Measurements from ENCODE around the gene CCRL2.

DNA sequence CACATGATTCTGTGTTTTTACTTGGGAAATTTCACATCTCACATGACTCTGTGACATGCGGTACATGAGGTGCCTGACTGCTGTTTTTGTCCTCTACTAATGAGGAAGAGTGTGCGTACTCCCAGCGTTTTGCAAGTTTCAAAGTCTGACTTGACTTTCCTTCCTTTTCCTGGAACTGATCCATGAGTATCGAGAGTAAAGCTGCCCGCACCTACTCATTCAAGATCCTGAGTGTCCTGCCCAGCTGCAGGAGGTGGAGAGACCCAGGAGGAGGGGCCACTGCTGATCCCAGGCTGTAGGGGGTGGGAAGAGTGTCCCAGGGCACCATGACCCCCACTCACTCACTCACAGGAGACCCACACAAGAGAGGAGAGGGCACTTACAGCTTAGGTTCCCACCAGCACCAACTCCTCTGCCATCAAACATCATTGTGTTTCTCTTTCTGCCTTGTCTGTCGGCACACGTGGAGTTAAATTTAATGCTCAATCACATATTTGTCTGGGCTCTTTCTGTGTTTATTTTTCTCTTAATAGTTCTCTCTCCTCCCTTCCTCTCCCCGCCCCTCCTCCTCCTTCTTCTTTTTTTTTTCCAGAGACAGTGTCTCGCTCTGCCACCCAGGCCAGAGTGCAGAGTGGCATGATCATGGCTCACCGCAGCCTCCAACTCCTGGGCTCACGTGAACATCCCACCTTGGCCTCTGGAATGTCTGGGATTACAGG, 1.6 kb upstream of the CCRL2 start:
- TF ChIP-seq, protein P1, sequence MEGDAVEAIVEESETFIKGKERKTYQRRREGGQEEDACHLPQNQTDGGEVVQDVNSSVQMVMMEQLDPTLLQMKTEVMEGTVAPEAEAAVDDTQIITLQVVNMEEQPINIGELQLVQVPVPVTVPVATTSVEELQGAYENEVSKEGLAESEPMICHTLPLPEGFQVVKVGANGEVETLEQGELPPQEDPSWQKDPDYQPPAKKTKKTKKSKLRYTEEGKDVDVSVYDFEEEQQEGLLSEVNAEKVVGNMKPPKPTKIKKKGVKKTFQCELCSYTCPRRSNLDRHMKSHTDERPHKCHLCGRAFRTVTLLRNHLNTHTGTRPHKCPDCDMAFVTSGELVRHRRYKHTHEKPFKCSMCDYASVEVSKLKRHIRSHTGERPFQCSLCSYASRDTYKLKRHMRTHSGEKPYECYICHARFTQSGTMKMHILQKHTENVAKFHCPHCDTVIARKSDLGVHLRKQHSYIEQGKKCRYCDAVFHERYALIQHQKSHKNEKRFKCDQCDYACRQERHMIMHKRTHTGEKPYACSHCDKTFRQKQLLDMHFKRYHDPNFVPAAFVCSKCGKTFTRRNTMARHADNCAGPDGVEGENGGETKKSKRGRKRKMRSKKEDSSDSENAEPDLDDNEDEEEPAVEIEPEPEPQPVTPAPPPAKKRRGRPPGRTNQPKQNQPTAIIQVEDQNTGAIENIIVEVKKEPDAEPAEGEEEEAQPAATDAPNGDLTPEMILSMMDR (IDR thresholded peaks at IDR 0.05) = no peak
- TF ChIP-seq POLR2A (IDR thresholded peaks at IDR 0.05) = no peak
